Skeletal muscle cell (primary cell): ENCODE results near the gene DIP2C.
"Not testable (repeated sequence)": the region's sequence is repeated elsewhere in the genome, so short reads cannot be mapped to it uniquely, and the experiment has no call there.

Source experiments
- DNase-seq: peaks from one replicate; pipeline ENCODE4 v3.0.0-alpha.2; 2010; ENCODE audit warnings: low read depth
- H3K4me3 ChIP-seq: 2 replicates; pipeline ENCODE4 v1.5.1; 2011; ENCODE audit warnings: low read depth, mild to moderate bottlenecking, control low read depth, low read length, moderate library complexity

DIP2C gene

DNA sequence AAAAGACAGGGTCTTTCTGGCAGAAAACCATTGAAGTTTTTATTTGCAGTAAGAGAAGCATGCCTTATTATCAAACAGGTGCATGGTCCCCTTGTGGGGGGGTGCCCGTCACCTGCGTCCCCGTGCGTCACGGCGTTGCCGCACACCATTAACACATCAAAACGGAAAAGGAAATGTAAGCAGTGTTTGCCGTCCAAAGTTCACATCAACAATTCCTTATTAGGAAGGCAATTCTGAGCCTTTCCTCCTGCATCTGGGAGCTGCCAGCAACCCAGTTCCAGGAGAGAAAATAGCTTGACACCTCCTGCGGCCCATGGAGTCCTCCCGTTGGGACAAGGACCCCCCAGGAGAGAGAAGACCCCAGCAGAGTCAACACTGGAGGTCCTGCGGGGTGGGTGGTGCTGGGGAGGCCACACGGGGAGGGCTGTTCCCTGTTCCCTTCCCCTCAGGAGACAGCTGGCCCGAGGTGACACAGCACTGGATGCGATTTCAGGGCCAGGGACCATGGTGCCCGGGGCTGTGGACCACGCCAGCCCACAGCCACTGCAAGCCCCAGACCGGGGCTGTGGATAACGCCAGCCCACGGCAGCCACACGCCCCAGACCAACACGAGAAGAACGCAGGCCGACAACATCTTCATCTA lies 39.5 kb downstream of the DIP2C start:
- H3K4me3 ChIP-seq: no peak overlapping the region
- no peak for DNase-seq

DNA sequence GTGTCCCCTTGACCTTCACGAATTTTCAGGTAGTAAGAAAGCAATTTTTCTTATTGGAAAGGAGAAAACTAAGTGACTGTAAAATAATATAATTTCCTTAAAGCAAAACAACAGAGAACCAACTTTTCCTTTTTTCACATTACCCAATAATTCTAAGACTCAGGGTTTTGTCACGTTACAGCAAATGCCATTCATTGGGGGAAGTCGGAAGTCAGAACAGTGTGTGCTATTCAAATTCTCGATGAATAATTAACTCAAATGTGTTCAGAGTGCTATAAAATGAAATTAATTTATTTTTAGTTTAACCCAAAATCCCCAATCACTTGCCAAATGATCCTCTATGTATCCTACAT lies 40.0 kb downstream of the DIP2C start:
- DNase-seq: no peak
- H3K4me3 ChIP-seq: no peak overlapping the region

DNA sequence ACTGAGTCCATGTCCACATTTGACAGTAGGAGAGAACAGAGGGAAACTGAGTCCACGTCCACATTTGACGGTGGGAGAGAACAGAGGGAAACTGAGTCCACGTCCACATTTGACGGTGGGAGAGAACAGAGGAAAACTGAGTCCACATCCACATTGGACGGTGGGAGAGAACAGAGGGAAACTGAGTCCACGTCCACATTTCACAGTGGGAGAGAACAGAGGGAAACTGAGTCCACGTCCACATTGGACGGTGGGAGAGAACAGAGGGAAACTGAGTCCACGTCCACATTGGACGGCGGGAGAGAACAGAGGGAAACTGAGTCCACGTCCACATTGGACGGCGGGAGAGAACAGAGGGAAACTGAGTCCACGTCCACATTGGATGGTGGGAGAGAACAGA lies 42.4 kb downstream of the DIP2C start:
- not testable (repeated sequence) for DNase-seq, H3K4me3 ChIP-seq

DNA sequence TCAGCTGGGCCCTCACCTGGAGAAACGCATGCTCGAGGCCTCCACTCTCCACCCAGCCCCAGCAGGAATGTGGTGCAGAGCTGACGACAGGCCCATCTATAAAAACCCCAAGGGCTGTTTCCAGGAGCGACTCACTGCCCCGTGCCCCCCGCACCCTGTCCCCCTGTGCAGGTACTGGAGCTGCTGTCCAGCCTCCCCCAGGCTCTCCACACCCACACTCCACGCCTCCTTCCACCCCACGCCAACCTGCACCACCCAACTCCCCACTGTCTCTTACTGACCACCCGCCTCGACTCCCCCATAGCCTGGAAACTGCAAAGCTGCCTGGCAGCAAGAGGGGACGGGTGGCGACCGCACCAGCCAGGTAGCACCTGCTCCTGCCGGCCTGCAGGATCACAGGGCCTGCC lies 43.3 kb downstream of the DIP2C start:
- no peak overlapping the region for H3K4me3 ChIP-seq
- no peak for DNase-seq

DNA sequence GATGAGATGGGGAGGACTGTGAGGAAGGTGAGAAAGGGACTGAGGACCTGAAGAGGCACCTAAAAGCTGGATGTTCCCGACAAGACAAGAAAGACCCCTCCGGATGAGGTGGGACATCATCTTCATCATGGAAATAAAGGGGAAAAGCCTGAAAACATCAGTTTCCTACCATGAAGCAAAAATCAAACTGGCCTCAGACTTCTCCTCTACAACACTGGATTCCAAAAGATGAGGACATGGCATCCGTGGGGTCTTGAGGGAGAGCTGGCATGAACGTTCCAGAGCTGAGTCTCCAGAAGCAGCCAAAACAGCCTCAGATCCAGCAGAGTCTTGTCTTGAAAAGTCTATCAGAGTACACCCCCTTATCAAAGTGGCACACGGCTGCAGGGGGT lies 44.5 kb downstream of the DIP2C start:
- DNase-seq: no peak
- H3K4me3 ChIP-seq: no peak overlapping the region

DNA sequence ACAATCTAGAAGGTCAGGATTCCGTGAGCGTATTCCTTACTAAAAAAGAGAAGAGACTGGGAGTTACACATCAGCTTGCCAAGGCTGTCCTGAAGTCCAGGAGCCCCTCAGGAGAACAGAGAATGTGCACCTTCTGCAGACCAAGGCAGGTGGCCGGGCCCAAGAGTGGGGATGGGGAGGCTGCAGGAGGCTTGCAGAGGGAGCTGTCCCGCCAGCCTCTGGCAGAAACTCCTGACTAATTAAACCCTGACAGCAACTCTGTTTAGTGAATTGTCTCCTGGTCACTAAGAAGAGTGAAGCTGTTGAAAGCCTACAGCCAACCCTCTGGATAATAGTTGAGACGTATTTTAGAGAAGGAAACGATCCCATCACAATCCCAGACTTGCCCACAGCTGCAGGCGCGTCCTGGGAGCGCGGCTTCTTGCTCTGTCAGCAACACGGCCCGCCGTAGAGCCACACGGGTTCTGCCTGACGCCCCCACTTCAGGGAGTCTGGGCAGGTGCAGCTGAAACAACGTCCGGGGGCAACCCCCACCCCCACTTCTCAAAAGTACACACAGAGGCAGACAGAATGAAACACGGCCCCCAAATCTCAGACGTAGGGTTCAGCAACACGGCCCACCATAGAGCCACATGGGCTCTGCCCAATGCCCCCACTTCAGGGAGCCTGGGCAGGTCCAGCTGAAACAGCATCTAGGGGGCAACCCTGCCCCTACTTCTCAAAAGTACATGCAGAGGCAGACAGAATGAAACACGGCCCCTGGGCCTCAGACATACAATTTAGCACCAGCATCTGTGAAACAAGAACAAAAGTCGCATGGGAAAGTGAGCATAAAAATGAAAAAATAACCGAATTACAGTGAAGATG lies 45.2 kb downstream of the DIP2C start:
- no peak overlapping the region for H3K4me3 ChIP-seq
- DNase-seq: no peak

DNA sequence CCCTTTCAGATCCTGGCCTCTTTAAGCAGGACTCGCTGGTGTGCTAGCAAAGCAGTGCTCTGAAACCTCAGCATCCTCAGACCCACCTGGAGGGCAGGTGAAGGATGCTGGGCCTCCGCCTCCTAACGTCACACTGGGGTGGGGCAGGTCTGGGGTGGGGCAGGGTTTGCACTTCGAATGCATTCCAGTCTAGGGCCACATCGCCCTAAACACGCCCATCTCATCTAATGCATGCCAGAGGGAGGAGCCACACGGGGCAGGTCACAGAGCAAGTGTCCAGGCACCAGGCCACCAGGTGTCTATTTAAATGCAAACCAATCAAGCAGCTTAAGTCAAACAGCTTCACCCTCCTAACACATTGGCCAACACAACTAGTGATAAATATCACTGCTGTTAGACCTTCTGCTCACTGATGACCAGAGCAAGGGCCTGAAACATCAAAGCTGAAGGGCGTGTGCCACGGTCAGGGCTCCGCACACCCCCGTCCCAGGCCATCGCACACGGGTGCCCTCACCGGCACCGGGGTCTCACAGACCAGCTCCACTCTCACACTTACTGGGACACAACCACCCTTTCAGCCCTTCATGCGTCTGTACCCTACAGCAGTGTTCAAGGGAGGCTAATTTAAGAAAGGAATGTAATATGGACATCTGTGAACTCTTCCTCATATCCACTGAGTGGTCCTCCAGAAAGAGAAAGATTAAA lies 47.1 kb downstream of the DIP2C start:
- no peak overlapping the region for H3K4me3 ChIP-seq
- DNase-seq: no peak

DNA sequence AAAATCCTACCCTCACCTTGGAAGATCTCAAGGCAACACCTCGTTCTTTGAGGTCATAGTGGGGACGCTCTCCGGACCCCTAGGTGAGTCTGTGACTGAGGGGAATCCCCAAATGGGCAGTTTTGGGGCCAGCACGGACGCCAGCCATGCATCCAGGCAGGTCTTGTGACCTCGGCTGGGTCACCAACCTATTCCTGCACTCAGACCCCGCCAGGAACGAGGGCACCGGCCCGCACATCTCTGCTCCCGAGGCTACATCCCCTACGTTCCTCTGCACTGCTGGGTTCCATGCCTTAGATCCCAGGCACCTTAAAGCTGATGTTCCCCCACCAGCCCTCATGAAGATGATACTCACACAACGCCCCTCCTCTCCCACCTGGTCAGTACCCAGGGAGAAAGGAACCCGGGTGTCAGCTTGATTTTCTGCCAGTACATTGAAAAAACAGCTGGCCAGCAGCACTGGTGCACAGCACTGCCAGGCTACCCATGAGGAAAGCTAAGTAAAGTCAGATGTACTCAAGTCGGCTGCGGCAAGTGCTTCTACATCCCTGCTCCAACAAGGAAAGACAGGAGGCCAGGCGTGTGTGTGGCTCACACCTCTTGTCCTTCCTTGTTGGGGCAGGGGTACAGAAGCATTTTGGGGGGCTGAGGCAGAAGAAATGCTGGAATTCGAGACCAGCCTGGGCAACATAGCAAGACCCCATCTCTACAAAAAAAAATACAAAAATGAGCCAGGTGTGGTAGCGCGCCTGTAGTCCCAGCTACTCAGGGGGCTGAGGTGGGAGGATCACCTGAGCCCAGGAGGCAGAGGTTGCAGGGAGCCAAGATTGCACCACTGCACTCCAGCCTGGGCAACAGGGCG lies 48.1 kb downstream of the DIP2C start:
- no peak overlapping the region for H3K4me3 ChIP-seq
- no peak for DNase-seq

DNA sequence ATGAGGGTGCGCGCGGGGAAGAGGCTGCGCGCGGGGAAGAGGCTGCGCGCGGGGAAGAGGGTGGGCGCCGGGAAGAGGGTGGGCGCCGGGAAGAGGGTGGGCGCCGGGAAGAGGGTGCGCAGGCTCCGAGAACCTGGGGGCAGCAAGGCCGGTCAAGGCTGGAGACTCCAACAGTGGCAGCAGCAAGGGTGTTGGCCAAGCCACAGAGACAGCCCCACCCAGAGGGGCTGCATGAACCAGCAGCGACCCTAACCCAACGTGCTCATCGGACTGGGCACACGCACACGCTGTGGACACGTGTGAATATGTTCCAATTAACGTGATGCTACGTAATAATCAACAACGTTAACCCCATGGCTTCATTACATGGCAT lies 48.8 kb downstream of the DIP2C start:
- H3K4me3 ChIP-seq: no peak overlapping the region

DNA sequence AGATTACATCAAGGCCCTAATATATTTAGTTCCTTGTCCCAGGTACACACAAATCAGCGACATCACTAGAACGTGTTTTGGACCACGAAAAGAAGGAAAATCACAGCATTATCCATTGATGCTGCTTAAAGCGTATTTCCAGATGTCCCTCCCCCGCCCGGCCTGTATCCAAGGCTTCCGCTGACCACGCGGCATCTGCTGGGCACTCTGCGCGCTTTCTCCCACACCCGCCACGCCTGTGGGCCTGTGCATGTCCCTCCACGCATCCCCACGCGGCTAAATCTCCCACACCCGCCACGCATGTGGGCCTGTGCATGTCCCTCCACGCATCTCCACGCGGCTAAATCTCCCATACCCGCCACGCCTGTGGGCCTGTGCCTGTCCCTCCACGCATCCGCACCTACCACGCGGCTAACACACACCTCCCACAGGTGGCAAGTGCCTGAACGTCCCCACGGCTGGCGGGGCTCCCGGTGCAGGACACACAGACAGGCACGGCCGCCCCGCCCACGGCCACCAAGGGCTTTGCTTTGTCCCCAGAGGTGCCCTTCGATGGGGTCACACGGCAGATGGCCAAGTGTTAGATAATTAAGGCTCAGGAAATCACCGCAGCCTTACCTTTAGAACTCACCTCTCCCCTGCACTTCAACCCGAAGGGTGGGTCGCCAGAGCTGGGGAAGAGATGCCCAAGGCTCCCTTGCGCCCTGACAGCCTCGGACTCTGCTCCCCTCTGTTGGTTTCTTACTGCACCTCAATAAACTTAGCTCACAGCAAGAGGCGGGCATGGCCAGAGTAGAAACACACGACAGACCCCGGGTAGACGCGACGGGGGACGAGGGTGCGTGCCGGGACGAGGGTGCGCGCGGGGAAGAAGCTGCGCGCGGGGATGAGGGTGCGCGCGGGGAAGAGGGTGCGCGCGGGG lies 49.5 kb downstream of the DIP2C start:
- no peak overlapping the region for H3K4me3 ChIP-seq
- DNase-seq: no peak

More for the DNA sequence above, 48.8 kb downstream of the DIP2C start:
- DNase-seq: no peak

DNA sequence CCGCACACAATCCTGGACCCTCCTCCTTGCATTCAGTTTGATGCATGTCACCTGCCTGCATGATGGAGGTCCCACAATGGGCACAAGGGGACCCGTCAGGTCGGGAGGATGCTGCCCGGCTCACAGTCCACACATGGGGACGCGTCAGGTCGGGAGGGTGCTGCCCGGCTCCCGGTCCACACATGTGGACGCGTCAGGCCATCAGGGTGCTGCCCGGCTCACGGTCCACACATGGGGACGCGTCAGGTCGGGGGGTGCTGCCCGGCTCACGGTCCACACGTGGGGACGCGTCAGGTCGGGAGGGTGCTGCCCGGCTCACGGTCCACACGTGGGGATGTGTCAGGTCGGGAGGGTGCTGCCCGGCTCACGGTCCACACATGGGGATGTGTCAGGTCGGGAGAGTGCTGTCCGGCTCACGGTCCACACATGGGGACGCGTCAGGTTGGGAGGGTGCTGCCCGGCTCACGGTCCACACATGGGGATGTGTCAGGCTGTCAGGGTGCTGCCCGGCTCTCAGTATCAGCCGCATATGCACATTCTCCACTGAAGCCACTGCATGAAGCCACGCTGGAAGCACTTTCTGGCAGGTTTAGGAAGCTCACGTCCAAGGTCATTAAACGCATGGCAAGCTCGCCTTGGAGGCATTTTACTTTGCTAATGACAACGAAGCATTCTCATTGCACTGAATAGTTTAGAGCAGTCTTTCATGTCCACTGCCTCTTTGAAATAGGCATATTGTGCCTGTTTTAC lies 50.3 kb downstream of the DIP2C start:
- DNase-seq: no peak
- H3K4me3 ChIP-seq: no peak overlapping the region

DNA sequence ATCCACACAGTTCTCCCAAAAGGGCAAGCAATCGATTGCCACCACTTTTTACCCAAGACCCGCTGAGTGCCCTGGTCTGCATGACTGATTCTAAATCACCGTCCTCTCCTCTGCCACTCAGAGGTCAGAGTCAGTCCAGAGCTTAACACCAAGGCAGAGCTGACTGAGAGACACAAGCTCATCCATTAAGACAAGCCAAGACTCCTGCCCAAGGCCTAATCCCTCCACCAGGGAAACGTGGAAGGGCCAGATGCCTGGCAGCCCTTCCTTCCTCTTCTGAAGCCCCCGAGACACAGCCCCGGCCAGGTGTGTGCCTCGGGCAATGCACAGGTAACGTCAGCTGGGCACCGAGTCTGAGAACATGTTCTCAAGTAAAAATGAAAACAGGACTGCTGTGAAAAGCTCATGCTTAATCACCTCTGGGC lies 51.7 kb downstream of the DIP2C start:
- no peak for DNase-seq

DNA sequence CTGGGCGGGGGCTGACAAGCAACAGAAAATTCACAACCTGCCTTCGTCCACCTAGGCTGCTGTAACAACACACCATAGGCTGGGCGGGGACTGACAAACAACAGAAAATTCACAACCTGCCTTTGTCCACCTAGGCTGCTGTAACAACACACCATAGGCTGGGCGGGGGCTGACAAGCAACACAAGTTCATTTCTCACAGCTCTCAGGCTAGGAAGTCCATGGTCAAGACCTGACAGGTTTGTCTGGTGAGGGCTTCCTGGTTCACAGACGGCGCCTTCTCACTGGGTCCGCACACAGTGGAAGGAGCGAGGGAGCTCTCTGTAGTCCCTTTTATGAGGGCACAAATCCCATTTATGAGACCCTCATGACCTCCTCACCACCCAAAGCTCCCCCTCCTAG lies 52.2 kb downstream of the DIP2C start:
- no peak for DNase-seq
- no peak overlapping the region for H3K4me3 ChIP-seq

More for the DNA sequence above, 51.7 kb downstream of the DIP2C start:
- H3K4me3 ChIP-seq: no peak overlapping the region

DNA sequence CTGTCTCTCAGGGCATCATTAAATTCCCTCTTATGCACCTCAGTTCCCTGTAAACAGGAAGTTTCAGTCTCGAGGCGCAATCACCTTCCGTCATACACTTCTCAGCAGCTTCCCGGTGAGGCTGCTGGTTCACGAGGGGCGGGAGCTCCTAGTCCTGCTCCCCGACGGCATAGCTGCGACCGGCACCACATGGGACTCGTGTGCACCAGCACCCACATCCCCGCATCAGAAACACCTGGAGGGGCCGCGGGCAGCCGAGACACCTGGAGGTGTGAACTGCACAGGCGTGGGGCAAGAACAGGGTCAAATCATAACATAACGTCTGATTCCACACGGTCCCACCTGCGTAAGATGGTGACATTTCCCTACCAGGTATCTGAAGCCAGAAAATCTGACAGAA lies 52.7 kb downstream of the DIP2C start:
- no peak for DNase-seq
- no peak overlapping the region for H3K4me3 ChIP-seq

DNA sequence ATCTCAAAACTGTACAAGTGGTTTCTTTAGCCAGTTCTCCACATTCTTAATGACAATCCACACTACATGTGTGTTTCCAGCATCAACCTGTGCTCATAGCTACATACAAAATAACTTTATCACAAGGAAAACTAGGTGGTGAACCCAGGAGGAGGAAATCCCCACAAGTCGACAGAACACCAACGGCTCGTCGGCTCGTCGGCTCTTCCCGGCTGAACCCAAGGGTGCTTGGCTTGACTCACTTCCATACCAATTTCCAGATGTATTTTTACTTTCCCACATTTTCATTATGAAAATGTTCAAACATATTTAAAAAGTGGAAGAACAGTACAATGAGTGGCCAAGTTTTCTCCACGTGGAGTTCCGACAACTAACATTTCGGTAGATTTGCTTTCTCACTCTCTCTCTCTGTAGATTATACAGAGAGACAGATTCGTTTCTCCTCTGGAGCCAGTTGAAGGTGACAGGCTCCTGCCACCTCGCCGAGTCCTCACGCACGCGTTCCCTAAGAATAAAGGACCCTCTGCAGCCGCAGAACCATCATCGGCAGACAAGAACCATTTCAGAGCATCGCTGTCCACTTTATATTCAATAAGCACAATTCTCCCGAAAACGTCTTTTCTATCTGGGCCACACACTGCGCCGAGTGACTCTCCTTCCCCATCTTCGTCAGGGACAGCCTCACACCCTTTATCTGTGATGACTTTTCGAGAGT lies 53.3 kb downstream of the DIP2C start:
- no peak overlapping the region for H3K4me3 ChIP-seq
- DNase-seq: no peak

DNA sequence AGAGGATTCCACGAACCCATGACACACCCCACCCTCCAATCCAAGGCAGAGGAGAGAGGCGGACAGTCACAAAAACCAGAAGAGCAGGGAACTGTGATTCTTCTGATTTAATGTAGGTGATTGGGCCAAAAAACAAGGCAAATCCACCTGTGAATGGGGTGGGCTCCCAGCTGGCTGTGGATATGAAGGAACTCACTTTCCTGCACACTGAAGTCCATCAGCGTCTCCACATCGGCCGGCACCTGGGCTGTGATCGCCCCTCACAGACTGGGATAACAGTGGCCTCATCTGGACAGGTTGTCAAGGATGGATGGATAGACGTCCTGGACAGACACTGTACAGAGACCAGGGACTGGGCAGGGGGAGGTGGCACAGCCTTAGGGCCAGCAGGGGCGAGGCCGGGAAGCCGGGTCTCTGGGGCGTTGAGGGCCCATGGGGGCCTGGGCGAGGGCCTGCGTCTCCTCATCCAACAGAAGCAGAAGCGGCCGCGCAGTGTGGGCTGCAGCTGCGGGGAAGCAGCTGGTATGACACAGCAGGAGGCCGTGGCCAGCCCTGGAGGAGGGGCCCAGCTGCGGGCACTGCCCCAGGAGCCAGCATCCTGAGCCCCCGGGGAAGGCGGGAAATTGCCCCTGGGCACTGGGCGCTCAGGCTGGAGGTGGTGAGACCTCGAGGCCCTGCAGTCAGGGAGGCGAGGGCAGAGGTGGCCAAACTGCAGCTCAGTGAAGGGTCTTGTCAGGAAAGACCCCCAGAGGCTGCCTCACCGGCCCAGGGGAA lies 54.2 kb downstream of the DIP2C start:
- no peak overlapping the region for H3K4me3 ChIP-seq
- DNase-seq: no peak

DNA sequence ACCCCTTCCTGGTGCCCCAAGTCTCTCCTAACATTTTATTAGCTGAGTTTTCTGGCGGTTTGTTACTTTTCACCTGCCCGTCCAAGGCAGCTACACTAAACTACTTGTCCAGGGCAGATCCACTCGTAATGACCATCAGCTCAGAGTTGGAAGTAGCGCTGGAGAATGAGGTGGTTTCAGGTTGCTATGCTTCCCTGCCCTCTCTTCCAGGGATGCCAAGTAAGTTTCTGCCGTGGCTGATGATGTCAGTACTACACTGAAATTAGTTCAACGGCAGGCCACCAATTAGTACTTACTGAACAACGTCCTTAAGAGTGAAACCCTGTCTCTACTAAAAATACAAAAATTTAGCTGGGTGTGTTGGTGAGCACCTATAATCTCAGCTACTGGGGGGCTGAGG lies 55.2 kb downstream of the DIP2C start:
- DNase-seq: no peak
- no peak overlapping the region for H3K4me3 ChIP-seq
